ENCODE measurements around the gene PIH1D2. TPM values are rescaled to one million over a fixed set of nuclear protein-coding genes. Genes with fewer than 3 reads are reported as not detected.

Gene PIH1D2
- total and polyA plus RNA-seq, 10 of the 15 experiments (the other 5 are each of a cell fraction or from before 2014, with no cell fraction given): 0.51 to 3.0 (median 1.5) TPM

DNA sequence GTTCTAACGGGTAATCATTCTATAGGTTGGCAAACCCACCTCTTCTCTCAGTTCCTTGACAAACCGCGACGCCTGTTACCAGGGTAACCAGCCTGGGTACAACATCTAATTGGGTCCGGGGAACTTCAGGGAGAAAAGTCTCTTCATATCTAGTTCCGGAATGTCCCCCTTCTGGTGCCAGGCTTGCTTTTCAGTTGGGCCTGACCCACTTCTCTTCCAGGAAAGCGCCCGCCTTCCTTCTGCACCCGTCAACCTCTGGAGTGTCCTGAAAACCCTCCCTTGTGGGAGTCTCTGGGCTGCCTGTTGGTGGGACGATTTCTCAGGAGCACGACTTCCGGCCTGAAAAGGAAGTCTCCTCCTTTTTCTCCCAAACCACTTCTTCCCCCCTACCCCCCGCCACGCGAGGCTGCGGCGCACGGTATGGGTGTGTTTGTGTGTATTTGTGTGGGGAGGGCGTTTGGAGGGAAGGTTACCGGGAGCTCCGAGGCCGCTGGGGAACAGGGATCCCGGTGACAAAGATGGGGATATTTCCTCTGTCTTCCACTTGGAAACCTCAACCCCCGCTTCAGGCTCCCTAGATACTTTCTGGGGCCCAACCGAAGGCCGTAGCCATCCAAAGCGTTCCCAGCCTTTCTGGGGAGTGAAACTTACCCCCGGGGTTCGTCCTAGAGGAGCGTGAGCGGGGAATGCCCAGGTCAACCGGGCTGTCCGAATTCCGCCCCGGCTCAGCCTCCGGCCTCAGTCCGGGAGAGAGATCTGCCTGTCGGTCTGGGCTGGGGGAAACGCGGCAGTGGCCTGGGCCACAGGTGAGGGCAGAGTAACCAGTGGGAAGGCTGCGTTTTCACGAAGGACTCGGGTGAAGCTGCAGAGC, at the start of gene PIH1D2, which contains the start of gene NKAPD1 (continued):
- TF ChIP-seq, protein P1, sequence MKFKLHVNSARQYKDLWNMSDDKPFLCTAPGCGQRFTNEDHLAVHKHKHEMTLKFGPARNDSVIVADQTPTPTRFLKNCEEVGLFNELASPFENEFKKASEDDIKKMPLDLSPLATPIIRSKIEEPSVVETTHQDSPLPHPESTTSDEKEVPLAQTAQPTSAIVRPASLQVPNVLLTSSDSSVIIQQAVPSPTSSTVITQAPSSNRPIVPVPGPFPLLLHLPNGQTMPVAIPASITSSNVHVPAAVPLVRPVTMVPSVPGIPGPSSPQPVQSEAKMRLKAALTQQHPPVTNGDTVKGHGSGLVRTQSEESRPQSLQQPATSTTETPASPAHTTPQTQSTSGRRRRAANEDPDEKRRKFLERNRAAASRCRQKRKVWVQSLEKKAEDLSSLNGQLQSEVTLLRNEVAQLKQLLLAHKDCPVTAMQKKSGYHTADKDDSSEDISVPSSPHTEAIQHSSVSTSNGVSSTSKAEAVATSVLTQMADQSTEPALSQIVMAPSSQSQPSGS (IDR thresholded peaks at IDR 0.05; ENCODE audit: low read length): peak; percentile 37; the same call in 1 of the 2 replicates
- TF ChIP-seq TCF3 (IDR thresholded peaks at IDR 0.05; ENCODE audit: borderline replicate concordance, insufficient read depth, low read depth, low read length) (no peak), ATF7 (IDR thresholded peaks at IDR 0.05; ENCODE audit: low read depth) (peak; percentile 78), GATAD2B (conservative IDR thresholded peaks at IDR 0.05; ENCODE audit: low read depth) (peak; percentile 58; the same call in 1 of the 2 replicates), HCFC1 (IDR thresholded peaks at IDR 0.05; ENCODE audit: low read length) (peak; percentile 74), SMAD5 (IDR thresholded peaks at IDR 0.05; ENCODE audit: low read depth) (no peak), MYC (IDR thresholded peaks at IDR 0.05; ENCODE audit: insufficient read depth, insufficient read length, insufficient replicate concordance, low read length, severe bottlenecking) (peak; percentile 39), GABPA (IDR thresholded peaks at IDR 0.05; ENCODE audit: low read depth) (peak; percentile 99), RAD21 (IDR thresholded peaks at IDR 0.05; ENCODE audit: insufficient read depth, low read depth, low read length) (peak; percentile 4; the same call in 1 of the 2 replicates), NBN (IDR thresholded peaks at IDR 0.05) (peak; percentile 96), SMAD1 (IDR thresholded peaks at IDR 0.05; ENCODE audit: low read depth, partially characterized antibody) (peak; percentile 44), EGR1 (IDR thresholded peaks at IDR 0.05; ENCODE audit: borderline replicate concordance in 1 of 2, low read depth in 2 of 2, low read length in 2 of 2) (peak in 1 of 2 experiments; percentile 44; a peak in 1 of 3 replicates)
- TF ChIP-seq, protein P2, sequence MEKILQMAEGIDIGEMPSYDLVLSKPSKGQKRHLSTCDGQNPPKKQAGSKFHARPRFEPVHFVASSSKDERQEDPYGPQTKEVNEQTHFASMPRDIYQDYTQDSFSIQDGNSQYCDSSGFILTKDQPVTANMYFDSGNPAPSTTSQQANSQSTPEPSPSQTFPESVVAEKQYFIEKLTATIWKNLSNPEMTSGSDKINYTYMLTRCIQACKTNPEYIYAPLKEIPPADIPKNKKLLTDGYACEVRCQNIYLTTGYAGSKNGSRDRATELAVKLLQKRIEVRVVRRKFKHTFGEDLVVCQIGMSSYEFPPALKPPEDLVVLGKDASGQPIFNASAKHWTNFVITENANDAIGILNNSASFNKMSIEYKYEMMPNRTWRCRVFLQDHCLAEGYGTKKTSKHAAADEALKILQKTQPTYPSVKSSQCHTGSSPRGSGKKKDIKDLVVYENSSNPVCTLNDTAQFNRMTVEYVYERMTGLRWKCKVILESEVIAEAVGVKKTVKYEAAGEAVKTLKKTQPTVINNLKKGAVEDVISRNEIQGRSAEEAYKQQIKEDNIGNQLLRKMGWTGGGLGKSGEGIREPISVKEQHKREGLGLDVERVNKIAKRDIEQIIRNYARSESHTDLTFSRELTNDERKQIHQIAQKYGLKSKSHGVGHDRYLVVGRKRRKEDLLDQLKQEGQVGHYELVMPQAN (conservative IDR thresholded peaks at IDR 0.05): peak; percentile 86
- TF ChIP-seq, protein P3, sequence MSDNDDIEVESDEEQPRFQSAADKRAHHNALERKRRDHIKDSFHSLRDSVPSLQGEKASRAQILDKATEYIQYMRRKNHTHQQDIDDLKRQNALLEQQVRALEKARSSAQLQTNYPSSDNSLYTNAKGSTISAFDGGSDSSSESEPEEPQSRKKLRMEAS (IDR thresholded peaks at IDR 0.05; ENCODE audit: low read depth, low read length): peak; percentile 73
- TF ChIP-seq, protein P4, sequence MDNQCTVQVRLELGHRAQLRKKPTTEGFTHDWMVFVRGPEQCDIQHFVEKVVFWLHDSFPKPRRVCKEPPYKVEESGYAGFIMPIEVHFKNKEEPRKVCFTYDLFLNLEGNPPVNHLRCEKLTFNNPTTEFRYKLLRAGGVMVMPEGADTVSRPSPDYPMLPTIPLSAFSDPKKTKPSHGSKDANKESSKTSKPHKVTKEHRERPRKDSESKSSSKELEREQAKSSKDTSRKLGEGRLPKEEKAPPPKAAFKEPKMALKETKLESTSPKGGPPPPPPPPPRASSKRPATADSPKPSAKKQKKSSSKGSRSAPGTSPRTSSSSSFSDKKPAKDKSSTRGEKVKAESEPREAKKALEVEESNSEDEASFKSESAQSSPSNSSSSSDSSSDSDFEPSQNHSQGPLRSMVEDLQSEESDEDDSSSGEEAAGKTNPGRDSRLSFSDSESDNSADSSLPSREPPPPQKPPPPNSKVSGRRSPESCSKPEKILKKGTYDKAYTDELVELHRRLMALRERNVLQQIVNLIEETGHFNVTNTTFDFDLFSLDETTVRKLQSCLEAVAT (IDR thresholded peaks at IDR 0.05): peak; percentile 88
- TF ChIP-seq, protein P5, sequence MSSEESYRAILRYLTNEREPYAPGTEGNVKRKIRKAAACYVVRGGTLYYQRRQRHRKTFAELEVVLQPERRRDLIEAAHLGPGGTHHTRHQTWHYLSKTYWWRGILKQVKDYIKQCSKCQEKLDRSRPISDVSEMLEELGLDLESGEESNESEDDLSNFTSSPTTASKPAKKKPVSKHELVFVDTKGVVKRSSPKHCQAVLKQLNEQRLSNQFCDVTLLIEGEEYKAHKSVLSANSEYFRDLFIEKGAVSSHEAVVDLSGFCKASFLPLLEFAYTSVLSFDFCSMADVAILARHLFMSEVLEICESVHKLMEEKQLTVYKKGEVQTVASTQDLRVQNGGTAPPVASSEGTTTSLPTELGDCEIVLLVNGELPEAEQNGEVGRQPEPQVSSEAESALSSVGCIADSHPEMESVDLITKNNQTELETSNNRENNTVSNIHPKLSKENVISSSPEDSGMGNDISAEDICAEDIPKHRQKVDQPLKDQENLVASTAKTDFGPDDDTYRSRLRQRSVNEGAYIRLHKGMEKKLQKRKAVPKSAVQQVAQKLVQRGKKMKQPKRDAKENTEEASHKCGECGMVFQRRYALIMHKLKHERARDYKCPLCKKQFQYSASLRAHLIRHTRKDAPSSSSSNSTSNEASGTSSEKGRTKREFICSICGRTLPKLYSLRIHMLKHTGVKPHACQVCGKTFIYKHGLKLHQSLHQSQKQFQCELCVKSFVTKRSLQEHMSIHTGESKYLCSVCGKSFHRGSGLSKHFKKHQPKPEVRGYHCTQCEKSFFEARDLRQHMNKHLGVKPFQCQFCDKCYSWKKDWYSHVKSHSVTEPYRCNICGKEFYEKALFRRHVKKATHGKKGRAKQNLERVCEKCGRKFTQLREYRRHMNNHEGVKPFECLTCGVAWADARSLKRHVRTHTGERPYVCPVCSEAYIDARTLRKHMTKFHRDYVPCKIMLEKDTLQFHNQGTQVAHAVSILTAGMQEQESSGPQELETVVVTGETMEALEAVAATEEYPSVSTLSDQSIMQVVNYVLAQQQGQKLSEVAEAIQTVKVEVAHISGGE (CRISPR knock-in tag; IDR thresholded peaks at IDR 0.05): peak; percentile 96
- TF ChIP-seq, protein P6, sequence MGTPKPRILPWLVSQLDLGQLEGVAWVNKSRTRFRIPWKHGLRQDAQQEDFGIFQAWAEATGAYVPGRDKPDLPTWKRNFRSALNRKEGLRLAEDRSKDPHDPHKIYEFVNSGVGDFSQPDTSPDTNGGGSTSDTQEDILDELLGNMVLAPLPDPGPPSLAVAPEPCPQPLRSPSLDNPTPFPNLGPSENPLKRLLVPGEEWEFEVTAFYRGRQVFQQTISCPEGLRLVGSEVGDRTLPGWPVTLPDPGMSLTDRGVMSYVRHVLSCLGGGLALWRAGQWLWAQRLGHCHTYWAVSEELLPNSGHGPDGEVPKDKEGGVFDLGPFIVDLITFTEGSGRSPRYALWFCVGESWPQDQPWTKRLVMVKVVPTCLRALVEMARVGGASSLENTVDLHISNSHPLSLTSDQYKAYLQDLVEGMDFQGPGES (IDR thresholded peaks at IDR 0.05): peak; percentile 60; the same call in 1 of the 2 replicates

Data from GM12878 (cell line).